Memory B cell (primary cell): ENCODE data around the gene SERINC1.

ENCODE experiments used
- ATAC-seq: fragments of 150-1000 bp; cut with Tn5 transposase; 2 replicates; pipeline ENCODE4 v1.10.0; 2021; ENCODE audit warnings: low read depth, mild to moderate bottlenecking, moderate library complexity
- DNase-seq, 2 donors: peaks; one replicate each; pipeline ENCODE4 v3.0.0; 2022; ENCODE audit warnings: low spot score in 2 of 2
- H3K27ac Mint-ChIP-seq: one replicate; pipeline ENCODE4 v1.8.0; 2022; ENCODE audit warnings: mild to moderate bottlenecking, moderate library complexity, mixed read lengths
- H3K27me3 Mint-ChIP-seq: one replicate; pipeline ENCODE4 v1.8.0; 2022; ENCODE audit warnings: mixed read lengths
- H3K36me3 Mint-ChIP-seq: one replicate; pipeline ENCODE4 v1.8.0; 2022; ENCODE audit warnings: mild to moderate bottlenecking, mixed read lengths
- H3K4me1 Mint-ChIP-seq: one replicate; pipeline ENCODE4 v1.8.0; 2022; ENCODE audit warnings: mixed read lengths
- H3K4me3 Mint-ChIP-seq: one replicate; pipeline ENCODE4 v1.8.0; 2022; ENCODE audit warnings: mild to moderate bottlenecking, moderate library complexity, mixed read lengths
- H3K9me3 Mint-ChIP-seq: one replicate; pipeline ENCODE4 v1.8.0; 2022; ENCODE audit warnings: mixed read lengths

SERINC1 gene

DNA sequence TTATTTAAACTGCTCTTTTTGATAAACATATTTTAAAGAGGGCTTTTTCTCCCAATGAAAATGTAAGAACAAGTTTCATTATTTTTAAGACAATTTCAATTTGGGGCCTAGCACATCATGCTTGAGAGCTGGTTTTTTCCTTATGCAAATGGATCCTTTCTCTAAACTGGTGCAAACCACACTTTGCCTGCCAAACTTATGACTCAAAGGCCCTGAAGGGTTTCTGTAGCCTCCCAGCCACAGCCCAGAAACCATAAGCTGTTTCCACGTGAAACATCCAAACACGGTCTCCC lies 72.6 kb downstream of the SERINC1 start:
- H3K4me1 Mint-ChIP-seq, result peaks cover 14% of the 10 kb centered on the region
- peaks cover 2% of the 10 kb centered on the region for H3K36me3 Mint-ChIP-seq
- no peaks in the 10 kb centered on the region for H3K9me3 Mint-ChIP-seq
- H3K4me3 Mint-ChIP-seq, result peak overlapping the region; percentile 97
- ATAC-seq, result no peak
- no peak for DNase-seq
- no peaks in the 10 kb centered on the region for H3K27me3 Mint-ChIP-seq
- peak overlapping the region; percentile 93 for H3K27ac Mint-ChIP-seq

DNA sequence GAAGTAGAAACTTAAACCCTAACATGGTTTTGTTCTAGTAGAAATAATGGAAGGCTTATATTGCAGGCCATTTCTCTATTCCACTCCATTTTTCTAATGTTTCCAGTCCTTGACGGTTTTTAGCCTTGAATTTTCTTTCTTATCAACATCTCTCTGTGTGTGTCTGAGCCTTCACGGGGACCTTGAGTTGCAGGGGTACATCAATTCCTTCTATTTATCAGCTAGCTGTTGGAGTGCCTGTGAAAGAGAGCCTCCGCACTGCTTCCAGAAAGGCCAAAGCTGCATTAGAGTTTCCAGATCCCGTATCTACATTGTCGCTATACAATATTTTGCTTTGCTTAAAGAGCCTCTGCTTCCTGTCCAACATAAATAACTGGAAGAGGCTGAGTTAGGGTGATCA lies 77.6 kb downstream of the SERINC1 start:
- ATAC-seq, result no peak
- H3K27ac Mint-ChIP-seq, result no peak overlapping the region
- H3K9me3 Mint-ChIP-seq, result no peaks in the 10 kb centered on the region
- H3K36me3 Mint-ChIP-seq, result no peaks in the 10 kb centered on the region
- no peak overlapping the region for H3K4me3 Mint-ChIP-seq
- no peak for DNase-seq
- H3K4me1 Mint-ChIP-seq, result no peaks in the 10 kb centered on the region
- H3K27me3 Mint-ChIP-seq, result no peaks in the 10 kb centered on the region

GRCh38 chr6:122393351-122393896 lies 78.2 kb downstream of the SERINC1 start:
- ATAC-seq, result no peak
- Mint-ChIP-seq H3K4me3 (no peak overlapping the region), H3K9me3 (no peaks in the 10 kb centered on the region), H3K4me1 (no peaks in the 10 kb centered on the region), H3K27me3 (peaks cover under 1% of the 10 kb centered on the region), H3K36me3 (no peaks in the 10 kb centered on the region), H3K27ac (no peak overlapping the region)
- DNase-seq, result no peak
